Large intestine (tissue), 3 donors: ENCODE data around the gene CACNA1C. TPM values are rescaled to one million over a fixed set of nuclear protein-coding genes. Genes with fewer than 3 reads are reported as not detected.

Experiments used
- DNase-seq, 2 donors: peaks; one replicate each; pipeline versions ENCODE4 v3.0.0 to v3.0.0-alpha.2; 2013
- H3K27ac ChIP-seq: one replicate; pipeline ENCODE4 v1.5.1; 2013; ENCODE audit warnings: low read length
- H3K27me3 ChIP-seq: 2 replicates; pipeline ENCODE4 v1.6.1; 2013; ENCODE audit warnings: low read length; ENCODE audit not compliant: control insufficient read depth, insufficient read depth
- H3K36me3 ChIP-seq: 2 replicates; pipeline ENCODE4 v1.6.1; 2013; ENCODE audit warnings: low read length; ENCODE audit not compliant: control insufficient read depth, insufficient read depth
- H3K4me1 ChIP-seq: one replicate; pipeline ENCODE4 v1.6.1; 2013; ENCODE audit warnings: low read length; ENCODE audit not compliant: control insufficient read depth, insufficient read depth
- H3K4me3 ChIP-seq: one replicate; pipeline ENCODE4 v1.5.1; 2013; ENCODE audit warnings: low read length
- H3K9me3 ChIP-seq: one replicate; pipeline ENCODE4 v1.6.1; 2013; ENCODE audit warnings: mild to moderate bottlenecking, low read depth, low read length, moderate library complexity; ENCODE audit not compliant: control insufficient read depth
- WGBS: methylation state at CpG from one replicate; pipeline ENCODE4 v1.1.5; 2013; ENCODE audit warnings: low lambda C conversion rate; ENCODE audit not compliant: insufficient coverage; 5-methylcytosine and 5-hydroxymethylcytosine counted together
- polyA plus RNA-seq: library from polyadenylated mRNA; unstranded; fragments of 120-200 nt; gene quantifications from one replicate; pipeline ENCODE4 v1.2.1, GENCODE V29; 2013

CACNA1C gene
- polyA plus RNA-seq, 1 donor, result 5.9 TPM

GRCh38 chr12:2138294-2138693, 85.5 kb downstream of the CACNA1C start:
- H3K9me3 ChIP-seq, result no peaks in the 10 kb centered on the region

GRCh38 chr12:2138871-2139308, 86.1 kb downstream of the CACNA1C start:
- Histone ChIP-seq H3K9me3 (no peaks in the 10 kb centered on the region), H3K27ac (peak overlapping the region; percentile 59), H3K4me1 (peaks cover 25% of the 10 kb centered on the region), H3K4me3 (no peak overlapping the region), H3K36me3 (no peaks in the 10 kb centered on the region), H3K27me3 (no peaks in the 10 kb centered on the region)
- WGBS, result no CpG with 5 or more reads among the region's 6 CpGs
- DNase-seq, result peak; percentile 37 to 79

More at GRCh38 chr12:2138294-2138693, 85.5 kb downstream of the CACNA1C start:
- no peaks in the 10 kb centered on the region for H3K36me3 ChIP-seq
- no peak overlapping the region for H3K4me3 ChIP-seq
- WGBS, result 100% methylated on average over 2 of the region's 10 CpGs
- H3K4me1 ChIP-seq, result peaks cover 25% of the 10 kb centered on the region
- peak overlapping the region; percentile 59 for H3K27ac ChIP-seq
- H3K27me3 ChIP-seq, result no peaks in the 10 kb centered on the region
- no peak for DNase-seq

- Histone ChIP-seq H3K4me3 (no peak overlapping the region), H3K36me3 (no peaks in the 10 kb centered on the region), H3K27ac (no peak overlapping the region), H3K9me3 (no peaks in the 10 kb centered on the region), H3K27me3 (no peaks in the 10 kb centered on the region), H3K4me1 (peaks cover 25% of the 10 kb centered on the region)
- no peak for DNase-seq
- no CpG with 5 or more reads among the region's 10 CpGs for WGBS
These were observed 86.9 kb downstream of the CACNA1C start for GRCh38 chr12:2139651-2140050.

GRCh38 chr12:2140858-2141519, 88.2 kb downstream of the CACNA1C start:
- no peak overlapping the region for H3K27ac ChIP-seq
- no CpG with 5 or more reads among the region's 9 CpGs for WGBS
- DNase-seq, result no peak

GRCh38 chr12:2142068-2142467, 89.3 kb downstream of the CACNA1C start:
- Histone ChIP-seq H3K4me1 (peaks cover 25% of the 10 kb centered on the region), H3K4me3 (no peak overlapping the region), H3K27ac (no peak overlapping the region), H3K27me3 (no peaks in the 10 kb centered on the region), H3K9me3 (no peaks in the 10 kb centered on the region), H3K36me3 (no peaks in the 10 kb centered on the region)
- no CpG with 5 or more reads among the region's 10 CpGs for WGBS
- DNase-seq, result no peak

More at GRCh38 chr12:2140858-2141519, 88.2 kb downstream of the CACNA1C start:
- no peaks in the 10 kb centered on the region for H3K36me3 ChIP-seq
- peaks cover 25% of the 10 kb centered on the region for H3K4me1 ChIP-seq
- H3K27me3 ChIP-seq, result no peaks in the 10 kb centered on the region
- H3K9me3 ChIP-seq, result no peaks in the 10 kb centered on the region
- no peak overlapping the region for H3K4me3 ChIP-seq

GRCh38 chr12:2144951-2145350, 92.2 kb downstream of the CACNA1C start:
- DNase-seq, result no peak
- no peak overlapping the region for H3K4me3 ChIP-seq
- no peaks in the 10 kb centered on the region for H3K36me3 ChIP-seq
- H3K27me3 ChIP-seq, result no peaks in the 10 kb centered on the region
- WGBS, result no CpG with 5 or more reads among the region's 1 CpG
- H3K9me3 ChIP-seq, result no peaks in the 10 kb centered on the region
- H3K4me1 ChIP-seq, result peaks cover 3% of the 10 kb centered on the region
- H3K27ac ChIP-seq, result no peak overlapping the region

- H3K27ac ChIP-seq, result no peak overlapping the region
- peaks cover 3% of the 10 kb centered on the region for H3K4me1 ChIP-seq
These were observed 92.7 kb downstream of the CACNA1C start for GRCh38 chr12:2145433-2145998.

GRCh38 chr12:2147335-2147734, 94.5 kb downstream of the CACNA1C start:
- Histone ChIP-seq H3K4me1 (no peaks in the 10 kb centered on the region), H3K9me3 (no peaks in the 10 kb centered on the region), H3K27me3 (no peaks in the 10 kb centered on the region), H3K27ac (no peak overlapping the region), H3K4me3 (no peak overlapping the region), H3K36me3 (no peaks in the 10 kb centered on the region)
- 100% methylated on average over 1 of the region's 1 CpG for WGBS
- no peak for DNase-seq

More at GRCh38 chr12:2145433-2145998, 92.7 kb downstream of the CACNA1C start:
- DNase-seq, result no peak
- no peaks in the 10 kb centered on the region for H3K9me3 ChIP-seq
- no peaks in the 10 kb centered on the region for H3K27me3 ChIP-seq
- H3K36me3 ChIP-seq, result no peaks in the 10 kb centered on the region
- H3K4me3 ChIP-seq, result no peak overlapping the region
- 71% methylated on average over 3 of the region's 7 CpGs for WGBS

- no CpG with 5 or more reads among the region's 3 CpGs for WGBS
- no peaks in the 10 kb centered on the region for H3K9me3 ChIP-seq
- H3K4me1 ChIP-seq, result peaks cover 4% of the 10 kb centered on the region
- H3K4me3 ChIP-seq, result no peak overlapping the region
- H3K36me3 ChIP-seq, result no peaks in the 10 kb centered on the region
- H3K27ac ChIP-seq, result no peak overlapping the region
- H3K27me3 ChIP-seq, result no peaks in the 10 kb centered on the region
- DNase-seq, result no peak
These were observed 96.3 kb downstream of the CACNA1C start for GRCh38 chr12:2149091-2149490.

- no peaks in the 10 kb centered on the region for H3K27me3 ChIP-seq
- no CpG with 5 or more reads among the region's 3 CpGs for WGBS
- no peak for DNase-seq
- no peaks in the 10 kb centered on the region for H3K36me3 ChIP-seq
- no peaks in the 10 kb centered on the region for H3K9me3 ChIP-seq
- no peak overlapping the region for H3K27ac ChIP-seq
- H3K4me3 ChIP-seq, result no peak overlapping the region
- H3K4me1 ChIP-seq, result peaks cover 4% of the 10 kb centered on the region
These were observed 98.0 kb downstream of the CACNA1C start for GRCh38 chr12:2150833-2151232.

GRCh38 chr12:2151391-2151790, 98.6 kb downstream of the CACNA1C start:
- Histone ChIP-seq H3K27me3 (no peaks in the 10 kb centered on the region), H3K9me3 (no peaks in the 10 kb centered on the region), H3K4me3 (no peak overlapping the region), H3K36me3 (no peaks in the 10 kb centered on the region), H3K27ac (no peak overlapping the region), H3K4me1 (peaks cover 4% of the 10 kb centered on the region)
- WGBS, result 40% methylated on average over 1 of the region's 5 CpGs
- no peak for DNase-seq
